ENCODE results near the gene GORASP2.

Gene GORASP2

DNA sequence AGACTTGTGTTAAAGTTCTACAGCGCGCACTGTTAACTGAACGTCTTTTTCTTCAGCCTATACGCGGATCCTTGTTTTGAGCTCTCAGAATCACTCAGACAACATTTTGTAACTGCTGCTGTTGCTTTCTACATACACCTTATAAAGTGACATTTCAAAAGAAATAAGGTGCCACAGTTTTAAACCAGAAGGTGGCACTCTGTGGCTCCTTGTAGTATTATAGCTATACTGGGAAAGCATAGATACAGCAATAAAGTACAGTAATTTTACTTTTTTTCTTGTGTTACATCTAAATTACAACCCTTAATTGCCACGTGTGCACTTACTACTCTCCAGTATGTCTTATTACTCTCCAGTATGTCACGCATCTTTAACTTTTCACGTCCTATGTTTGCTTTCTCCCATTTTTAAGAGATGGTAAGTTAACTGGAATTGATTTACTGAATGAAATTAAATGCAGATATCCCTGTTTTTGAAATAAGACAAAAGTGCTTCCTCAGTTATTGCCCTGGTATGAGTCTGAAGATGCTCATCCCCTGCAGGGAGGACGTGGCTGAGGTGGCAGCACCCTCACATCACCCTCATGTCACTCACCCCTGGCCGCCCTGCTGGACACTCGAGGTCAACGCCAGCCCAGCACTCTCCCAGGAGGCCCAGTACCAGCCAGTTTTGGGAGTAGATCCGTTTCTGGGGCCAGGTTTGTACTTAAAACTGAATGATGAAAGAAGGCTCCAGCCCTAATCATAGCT, 37.8 kb downstream of the GORASP2 start:
- DNase-seq (ENCODE audit: low read depth): no peak

DNA sequence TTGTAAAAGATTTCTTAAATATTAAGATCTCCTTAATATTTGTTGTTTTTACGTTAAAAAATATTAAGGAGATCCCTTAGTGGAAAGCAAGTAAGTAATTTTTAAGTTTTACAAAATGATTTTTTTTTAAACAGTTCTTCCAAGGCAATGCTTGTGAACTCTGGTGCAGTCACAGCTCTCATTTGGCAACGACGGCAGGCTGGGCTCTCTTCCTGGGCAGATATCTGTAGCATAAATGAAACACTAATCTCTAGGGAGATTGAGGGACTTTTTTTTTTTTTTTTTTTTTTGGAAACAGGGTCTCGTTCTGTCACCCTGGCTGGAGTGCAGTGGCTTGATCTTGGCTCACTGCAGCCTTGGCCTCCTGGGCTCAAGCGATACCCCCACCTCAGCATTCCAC, 38.5 kb downstream of the GORASP2 start:
- DNase-seq (ENCODE audit: low read depth): no peak

DNA sequence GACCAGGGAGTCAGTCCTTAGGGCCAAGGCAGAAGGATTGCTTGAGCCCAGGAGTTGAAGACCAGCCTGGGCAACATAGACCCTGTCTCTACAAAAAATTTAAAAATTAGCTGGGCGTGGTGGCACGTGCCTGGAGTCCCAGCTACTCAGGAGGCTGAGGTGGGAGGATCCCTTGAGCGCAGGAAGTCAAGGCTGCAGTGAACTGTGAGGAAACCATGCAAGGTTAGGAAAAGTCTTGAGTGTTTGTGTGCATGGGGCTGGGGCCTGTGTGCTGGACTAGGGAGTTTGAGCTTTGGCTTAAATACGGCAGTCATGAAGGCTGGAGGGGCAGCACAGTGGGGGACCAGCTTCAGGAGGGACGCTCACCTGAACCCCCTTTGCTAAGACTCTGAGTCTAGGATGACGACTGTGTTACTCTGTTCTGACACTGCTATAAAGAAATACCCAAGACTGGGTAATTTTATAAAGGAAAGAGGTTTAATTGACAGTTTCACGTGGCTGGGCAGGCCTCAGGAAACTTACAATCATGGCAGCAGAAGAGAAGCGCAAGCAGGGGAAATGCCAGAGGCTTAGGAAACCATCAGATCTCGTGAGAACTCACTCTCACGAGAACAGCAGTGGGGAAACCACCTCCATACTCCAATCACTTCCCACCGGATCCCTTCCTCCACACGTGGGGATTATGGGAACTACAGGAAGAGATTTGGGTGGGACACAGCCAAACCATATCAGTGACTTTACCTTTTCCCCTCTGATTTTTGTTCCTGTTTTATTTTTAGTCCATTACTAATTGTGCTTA, 39.4 kb downstream of the GORASP2 start:
- no peak for DNase-seq (ENCODE audit: low read depth)

DNA sequence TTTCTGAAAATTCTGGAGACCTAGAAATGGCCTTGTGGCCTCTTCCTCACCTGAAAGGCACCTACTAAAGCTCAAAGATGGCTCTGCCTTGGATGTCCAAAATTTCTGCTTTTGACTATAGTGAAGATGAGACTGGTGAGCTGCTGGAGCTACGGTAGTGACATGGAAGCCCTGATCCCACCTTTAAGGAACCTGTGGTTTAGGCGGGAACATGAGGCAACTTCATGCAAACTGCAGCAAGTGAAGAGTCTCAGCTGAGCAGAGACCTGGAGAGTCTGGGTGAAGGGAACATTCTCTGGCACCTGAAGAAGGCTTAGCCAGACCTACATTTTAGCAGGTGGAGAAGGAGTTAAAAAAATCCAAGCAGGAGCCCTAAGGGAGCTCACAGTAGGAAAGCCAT, 40.0 kb downstream of the GORASP2 start:
- no peak for DNase-seq (ENCODE audit: low read depth)

DNA sequence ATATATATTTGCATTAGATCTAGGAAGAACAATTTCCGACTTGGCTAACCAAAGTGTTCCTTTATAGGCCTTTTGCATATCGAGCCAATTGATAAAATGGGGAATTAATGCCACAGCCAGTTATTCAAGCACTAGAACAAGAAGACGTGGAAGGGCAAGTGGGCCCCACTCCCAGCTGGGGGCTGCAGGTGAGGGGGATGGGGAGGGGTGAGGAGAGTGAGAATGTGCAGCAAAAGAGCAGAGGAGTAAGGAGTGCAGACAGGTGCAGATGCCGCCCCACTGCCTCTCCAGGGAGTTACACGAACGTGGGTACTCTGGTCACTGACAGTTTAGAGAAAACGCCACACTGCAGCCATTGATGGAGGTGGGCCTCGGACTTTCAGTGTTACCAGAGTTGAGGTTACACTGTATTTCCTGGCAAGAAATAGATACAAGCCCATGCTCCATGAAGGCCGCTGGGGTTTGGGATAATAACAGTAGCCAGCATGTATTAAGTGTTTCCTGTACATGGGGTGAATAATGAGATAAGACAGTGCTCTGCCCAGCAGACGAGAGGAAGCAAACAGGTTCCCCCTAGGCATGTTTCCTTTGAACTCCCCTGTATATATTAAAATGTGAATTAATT, 40.9 kb downstream of the GORASP2 start:
- DNase-seq (ENCODE audit: low read depth): no peak

DNA sequence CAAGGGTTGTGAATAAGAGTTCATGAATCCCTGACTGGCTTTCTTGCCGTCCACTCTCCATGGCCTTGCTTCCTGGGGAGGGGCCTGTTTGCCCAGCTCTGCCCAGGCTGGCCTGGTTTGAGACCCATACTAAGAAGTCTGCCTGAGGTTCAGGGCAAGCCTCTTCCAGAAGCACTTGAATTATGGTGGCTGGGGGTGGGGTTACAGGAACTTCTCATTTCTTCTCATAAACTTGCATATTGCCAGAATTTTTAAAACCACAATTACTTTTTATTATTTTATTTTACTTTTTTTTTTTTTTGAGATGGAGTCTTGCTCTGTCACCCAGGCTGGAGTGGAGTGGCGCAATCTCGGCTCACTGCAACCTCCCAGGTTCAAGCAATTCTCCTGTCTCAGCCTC, 42.0 kb downstream of the GORASP2 start:
- DNase-seq (ENCODE audit: low read depth): no peak

DNA sequence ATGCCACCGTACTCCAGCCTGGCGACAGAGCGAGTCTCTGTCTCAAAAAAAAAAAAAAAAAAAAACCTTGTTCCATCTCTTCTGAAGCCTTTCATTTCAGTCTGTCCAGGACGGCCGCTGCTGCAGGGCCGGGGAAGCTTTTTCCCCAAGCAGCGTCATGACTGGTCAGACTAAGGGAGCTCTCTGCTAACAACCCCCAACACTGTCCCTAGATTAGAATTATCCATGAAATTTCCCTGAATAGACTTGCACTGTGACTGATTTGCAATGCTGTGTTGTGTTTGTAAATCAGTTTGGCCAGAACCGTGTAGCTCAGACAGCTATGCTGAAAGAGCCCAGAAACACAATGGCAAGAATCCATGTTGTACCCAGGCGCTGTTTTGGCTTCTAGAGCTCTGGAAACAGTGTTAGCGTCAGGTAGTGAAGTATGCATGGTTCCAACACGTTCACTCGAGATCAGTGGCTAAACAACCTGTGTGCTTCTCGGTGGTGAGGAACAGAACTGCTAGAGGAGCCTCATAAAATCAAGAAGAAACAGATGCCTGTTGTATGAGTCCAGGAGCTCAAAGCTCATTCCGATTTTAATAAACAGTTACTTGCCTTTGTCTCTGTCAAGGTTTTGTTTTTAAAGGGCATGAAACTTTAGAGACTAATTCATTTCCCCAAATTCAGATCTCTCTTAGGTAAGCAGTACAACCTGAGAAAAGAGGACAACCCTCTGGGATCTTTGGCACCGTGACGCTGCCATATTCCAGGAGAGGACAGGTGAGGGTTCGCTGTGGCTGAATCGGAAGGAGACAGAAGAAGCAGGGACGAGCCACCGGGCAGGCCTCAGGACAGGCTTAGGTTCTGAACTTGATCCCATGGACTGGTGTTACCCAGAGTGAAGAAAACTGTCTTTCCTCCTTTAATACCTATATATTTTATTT, 43.5 kb downstream of the GORASP2 start:
- DNase-seq (ENCODE audit: low read depth): no peak

DNA sequence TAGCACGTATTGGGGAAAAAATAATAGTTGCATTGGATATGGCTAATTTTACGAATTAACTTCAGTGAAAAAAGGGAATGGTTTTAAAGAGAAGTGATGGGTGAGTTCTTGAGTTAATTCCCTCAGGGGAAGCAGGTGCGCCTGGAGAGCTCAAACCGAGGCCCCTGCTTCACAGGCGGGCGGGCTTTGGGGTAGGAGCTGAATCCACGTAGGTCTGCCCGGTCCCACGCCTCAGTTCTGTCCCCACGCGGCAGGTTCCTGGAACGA, 44.1 kb downstream of the GORASP2 start:
- DNase-seq (ENCODE audit: low read depth): no peak

DNA sequence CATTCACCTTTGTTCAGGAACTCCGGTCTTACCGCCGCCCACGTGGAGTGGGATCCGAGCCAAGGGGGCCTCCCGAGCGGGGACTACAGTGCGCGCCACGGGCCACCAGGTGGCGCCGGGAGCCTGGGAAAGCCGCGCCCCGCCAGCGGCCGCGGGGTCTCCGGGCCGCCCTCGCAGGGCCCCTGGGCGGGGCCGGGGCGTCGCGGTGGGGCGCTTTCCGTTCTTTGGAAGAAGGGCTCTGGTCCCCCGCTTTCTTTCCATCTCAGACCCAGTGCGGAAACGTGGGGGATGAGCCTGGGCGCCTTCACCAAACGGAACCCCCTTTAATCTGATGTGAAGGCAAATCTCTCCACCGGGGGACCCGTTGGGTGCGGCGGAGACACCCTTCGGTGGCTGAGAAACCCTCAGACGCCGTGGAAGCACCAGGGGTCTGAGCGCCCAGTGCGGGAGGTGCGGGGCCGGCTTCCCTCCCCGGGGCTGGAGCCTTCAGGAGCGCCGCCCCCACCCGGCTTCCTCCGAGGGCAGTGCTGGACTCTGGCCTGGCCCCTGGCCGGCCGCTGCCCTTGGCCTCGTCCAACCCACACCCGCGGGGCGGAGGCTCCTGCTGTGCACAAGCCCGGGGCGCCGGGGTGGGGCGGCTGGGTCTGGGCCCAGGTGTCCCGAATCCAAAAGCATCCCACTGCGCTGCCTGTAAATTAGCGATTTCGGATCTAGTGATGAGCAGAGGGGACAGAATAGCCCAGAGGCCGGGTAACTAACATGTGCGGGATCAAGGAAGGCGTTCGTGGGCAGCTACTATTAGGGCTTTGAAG, 44.6 kb downstream of the GORASP2 start:
- peak; percentile 72 for DNase-seq (ENCODE audit: low read depth)

DNA sequence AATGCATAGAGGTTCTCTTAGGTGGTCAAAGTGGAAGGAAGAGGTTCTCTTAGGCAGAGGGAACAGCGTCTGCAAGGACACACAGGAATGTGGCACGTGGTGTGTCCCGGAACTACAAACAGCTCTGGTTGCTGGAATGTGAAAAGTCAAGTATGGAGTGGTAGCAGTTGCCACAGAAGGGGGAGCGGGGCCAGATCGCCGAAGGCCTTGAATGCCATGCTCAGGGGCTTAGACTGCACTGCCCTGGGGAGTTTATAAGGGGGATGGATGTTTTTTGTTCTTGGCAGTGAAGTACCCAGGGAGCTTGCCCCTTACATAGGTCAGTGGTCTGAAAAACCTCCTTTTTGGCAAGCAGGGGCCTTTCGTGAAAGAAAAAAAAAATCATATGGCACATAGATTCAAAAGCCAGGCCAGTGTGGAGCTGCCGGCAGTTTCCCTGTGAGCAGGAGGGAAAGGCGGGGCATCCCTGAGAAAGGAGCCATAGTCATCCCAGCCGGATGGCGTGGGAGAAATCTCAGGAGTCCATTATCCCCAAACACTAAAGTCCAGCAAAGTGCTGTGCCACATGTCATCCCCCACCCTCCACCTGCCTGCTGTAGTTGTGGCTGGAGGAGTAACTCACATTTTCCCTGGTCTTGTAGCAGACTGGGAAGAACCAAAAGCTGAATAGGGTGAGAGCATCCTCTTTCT, 45.4 kb downstream of the GORASP2 start:
- no peak for DNase-seq (ENCODE audit: low read depth)

DNA sequence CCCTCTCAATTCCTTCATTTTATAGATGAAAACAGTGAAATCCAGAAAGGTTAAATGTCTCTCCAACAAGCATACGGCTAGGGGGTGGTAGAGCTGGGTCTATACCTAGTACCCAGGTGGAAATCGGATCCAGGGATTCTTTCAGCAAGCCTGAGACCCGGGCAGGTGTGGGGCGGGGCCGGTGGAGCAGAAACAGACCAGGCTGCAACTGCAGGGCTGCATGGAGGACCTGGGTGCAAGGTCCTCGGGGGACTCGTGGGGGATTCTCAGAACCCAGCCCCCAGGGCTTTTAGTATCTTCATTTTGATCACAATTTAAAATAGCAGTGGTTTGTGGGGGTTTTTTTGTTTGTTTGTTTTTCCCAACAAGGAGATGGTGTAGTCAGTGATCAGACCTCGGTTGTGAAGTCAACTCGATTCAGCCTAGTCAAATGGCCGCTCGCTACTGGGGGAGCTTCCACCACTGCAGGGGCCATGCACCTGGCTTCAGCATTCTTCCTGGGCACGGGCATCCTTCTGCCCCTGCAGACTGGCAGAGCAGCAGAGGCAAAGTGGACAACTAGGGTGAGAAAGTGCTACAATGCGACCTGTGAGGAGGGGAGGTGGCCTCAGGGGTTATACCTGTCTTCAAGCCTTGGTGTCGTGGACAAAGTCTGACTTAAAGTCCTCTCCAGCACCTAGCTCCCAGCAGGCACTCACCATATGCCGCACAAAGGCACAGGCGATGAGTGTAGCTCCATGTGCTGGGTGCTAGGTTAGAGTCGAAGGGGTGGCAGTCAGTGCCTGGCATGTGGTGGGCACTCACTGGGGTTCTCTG, 46.3 kb downstream of the GORASP2 start:
- no peak for DNase-seq (ENCODE audit: low read depth)

DNA sequence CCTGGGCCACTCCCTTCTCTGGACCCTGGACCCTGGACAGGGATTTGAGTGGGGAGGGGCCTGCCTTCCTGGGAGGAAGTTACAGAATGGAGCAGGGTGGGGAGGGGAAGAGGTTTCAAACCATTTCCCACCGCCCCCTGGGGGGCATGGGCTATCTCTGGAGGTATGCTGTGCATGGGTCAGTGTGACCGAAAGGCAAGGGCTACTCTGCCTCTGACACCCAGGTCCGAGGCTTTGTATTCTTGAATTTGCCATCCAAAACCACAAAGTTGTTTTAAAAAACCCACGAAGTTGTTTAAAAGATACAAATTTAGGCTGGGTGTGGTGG, 46.9 kb downstream of the GORASP2 start:
- DNase-seq (ENCODE audit: low read depth): no peak

DNA sequence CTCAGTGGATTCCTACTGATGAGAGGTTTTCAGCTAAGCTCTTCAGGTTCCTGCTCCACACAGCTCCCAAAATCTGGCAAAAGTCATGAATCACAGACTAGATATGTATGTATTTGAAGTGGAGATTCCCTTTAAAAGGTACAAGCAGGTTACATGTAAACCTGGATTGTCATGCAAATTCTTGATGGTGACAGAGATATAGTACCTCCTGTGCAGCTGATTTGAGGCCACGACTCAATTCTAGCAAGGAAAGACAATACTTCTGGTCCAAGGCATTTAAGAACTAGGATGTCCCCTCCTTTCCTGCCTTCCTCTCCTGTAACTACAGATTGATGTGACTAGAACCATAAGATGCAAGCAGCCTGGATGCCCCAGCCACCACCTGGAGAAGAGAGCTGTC, 55.0 kb downstream of the GORASP2 start:
- no peak for DNase-seq (ENCODE audit: low read depth)

DNA sequence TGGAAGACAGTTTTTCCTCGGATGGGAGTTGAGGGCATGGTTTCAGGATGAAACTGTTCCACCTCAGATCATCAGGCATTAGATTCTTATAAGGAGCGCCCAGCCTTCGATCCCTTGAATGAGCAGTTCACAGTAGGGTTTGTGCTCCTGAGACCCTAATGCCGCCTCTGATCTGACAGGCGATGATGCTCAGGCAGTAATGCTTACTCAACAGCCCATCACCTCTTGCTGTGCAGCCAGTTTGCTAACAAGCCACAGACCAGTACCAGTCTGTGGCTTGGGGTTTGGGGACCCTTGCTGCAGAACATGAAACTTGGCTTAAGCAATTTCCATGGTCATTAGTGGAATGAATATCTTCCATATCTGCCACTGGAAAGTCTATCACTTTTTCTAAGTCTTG, 56.4 kb downstream of the GORASP2 start:
- DNase-seq (ENCODE audit: low read depth): no peak

DNA sequence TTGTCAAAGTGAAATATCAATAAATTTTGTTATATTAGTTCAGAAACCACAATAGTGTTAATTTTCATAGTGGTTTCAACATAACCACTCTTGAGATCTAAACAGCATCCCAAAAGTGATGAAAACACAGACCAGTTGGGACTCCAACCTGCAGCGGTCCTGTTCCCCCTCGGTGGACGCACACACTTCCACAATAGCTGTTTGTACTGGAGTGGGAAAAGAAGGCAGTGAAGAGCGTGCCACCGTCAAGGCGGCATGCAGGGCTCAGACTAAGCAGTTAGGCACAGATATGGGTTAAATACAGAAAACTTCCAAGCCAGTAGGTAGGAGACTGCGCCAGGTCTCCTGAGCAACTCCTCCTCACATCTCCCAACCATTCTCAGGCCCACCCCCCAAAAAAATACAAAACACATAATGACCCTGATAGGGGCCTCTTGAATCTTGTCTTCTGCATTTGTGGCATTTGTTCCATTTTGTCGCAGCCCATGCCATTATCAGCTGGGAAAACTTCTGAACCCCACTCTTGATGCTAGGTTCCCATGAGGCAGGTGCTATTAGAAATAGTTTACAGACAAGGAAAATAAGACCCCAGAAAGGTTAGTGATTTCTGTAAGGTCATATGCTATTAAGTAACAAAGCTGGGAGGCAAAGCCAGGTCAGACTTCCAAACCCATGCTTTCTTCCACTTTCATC, 57.7 kb downstream of the GORASP2 start:
- no peak for DNase-seq (ENCODE audit: low read depth)

DNA sequence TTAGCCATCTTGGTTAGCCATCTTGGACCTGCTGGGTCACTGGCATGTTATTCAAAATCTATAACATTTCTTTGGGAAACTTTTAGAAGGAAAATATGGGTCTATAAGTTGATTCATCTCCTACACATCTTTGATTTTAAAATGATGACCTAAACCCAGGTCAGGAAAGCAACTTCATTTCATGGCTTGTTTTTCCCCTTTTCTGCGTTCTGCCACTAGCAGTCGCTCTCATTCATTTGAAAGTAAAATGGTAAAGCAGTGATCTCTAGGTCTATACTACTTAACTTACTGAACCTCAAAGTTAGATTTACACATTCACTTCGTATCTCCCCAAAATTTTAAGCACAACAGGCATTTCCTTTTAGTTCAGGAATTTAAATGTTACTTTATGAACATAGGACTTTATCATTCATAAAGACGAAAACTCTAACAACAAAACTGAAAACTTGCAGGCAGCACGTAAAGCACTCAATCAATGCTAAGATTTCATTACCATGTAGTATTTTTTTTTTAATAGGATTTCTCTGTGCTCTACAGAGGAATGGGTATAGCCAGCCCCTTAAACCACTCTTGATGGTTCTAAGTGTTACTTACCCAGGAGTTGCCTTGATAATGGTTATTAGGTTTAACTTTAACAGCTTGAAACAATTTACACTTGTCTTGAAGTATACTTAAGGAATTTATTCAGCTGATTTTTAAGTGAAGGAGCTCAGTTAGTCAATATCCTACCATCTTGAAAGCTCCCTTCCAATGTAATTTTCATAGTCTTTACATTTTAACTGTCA, 62.5 kb downstream of the GORASP2 start:
- DNase-seq (ENCODE audit: low read depth): no peak

DNA sequence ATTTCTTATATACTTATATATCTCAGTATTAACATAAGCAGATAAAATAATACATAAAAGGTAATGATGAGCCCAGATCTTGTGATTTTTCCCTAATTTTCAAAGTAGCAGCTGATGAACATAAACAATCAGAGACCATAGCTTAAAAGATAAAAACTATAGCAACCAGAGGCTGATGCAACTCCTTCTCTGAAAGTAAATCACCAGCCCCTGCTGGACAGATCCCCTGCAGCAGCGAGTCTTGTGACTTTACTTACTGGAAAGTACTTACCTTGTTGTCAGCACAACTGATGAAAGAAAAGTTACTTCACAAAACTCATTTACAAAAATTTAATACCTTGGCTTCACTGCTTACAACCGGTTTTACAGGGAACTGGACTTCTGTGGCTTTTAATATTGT, 67.3 kb downstream of the GORASP2 start:
- DNase-seq (ENCODE audit: low read depth): no peak

DNA sequence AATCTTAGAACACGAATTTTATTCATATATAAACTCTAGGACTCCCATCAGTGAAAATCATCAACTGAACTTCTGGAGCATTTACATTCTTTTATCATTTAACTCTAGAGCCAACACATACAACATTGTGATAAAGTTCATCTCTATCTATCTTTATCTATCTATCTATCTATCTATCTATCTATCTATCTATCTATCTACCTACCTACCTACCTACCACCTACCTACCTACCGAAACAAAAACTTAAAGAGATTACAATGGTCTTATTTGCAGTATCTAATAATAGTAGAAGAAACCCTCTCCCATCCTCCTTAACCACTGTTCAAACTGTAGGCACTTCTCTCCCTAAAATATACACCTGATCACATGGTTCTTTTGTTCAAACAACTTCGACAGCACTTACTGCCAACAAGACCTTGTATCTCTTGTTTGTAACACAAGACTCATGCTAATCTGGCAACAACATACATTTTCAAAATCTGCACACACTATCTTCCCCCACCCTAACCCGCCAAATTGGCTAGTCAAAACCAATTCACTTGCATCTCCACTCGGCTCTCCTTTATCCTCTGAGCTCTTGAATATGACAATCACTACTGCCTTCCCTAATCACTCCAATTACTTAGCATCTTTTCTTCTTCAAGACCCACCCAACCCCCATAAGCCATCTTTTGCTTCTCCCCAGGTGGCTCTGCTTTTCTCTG, 69.0 kb downstream of the GORASP2 start:
- no peak for DNase-seq (ENCODE audit: low read depth)

Measured in stimulated activated CD8-positive, alpha-beta memory T cell treated with anti-CD3 and anti-CD28 coated beads, Interleukin-15, amount 100 ng/mL, for 1 hour (primary cell).